Measurements from ENCODE around the gene ZSCAN2. TPM values are rescaled to one million over a fixed set of nuclear protein-coding genes. Genes with fewer than 3 reads are reported as not detected.

ZSCAN2 gene
- total RNA-seq, result 34.7 TPM

GRCh38 chr15:84600687-84601554 lies at the start of gene ZSCAN2:
Gene ZSCAN2 (plus strand): TSS chr15:84601009. CDS start chr15:84603928, 2,919 bp downstream.

GRCh38 chr15:84653910-84654688 lies 53.3 kb downstream of the ZSCAN2 start, which contains the start of gene WDR73:
Gene WDR73 (minus strand): TSS chr15:84654283. CDS start chr15:84654274, 9 bp downstream.

DNA sequence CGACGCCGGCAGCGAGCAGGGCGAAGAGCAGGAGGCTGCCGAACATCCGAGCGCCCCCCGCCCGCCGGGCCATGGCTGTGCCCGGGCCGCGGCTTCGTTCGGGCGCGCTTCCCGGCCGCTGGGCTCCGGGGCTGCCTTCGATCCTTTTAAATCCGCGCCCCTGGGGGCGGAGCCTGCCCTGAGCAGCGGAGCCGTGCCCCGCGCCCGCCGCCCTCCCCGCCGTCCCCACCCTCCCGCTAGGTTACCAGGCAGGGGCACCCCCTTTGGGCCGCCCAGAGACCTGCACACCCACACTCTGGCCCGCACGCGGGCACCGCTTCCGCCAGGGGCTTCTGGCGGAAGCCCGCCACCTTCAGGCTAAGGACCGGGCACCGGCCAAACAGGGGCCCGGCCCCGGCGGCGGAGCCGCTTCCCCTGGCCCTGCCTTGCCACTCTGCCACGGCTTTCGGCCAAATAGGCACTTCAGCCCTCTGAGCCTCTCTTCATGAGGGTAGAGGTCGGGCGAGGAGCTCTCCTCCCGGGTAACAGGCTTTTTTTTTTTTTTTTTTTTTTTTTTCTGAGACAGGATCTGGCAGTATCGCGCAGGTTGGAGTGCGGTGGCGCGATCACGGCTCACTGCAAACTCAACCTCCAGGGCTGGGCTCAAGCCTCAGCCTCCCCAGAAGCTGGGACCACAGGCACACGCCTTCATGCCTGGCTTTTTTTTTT lies 57.4 kb downstream of the ZSCAN2 start, which contains the start of gene NMB:
TSS of gene NMB (minus strand) at position 120 of the 708 bp plus-strand sequence. CDS start at position 73, 47 bp downstream.

Other genes starting within 250 kb of the ZSCAN2 start
- 43.2 TPM for gene WDR73, start 53.3 kb downstream of the ZSCAN2 start, total RNA-seq
- 2.2 TPM for gene NMB, start 57.2 kb downstream of the ZSCAN2 start, total RNA-seq
- gene SEC11A, start 115.1 kb downstream of the ZSCAN2 start, total RNA-seq, result 46.6 TPM
- 14.4 TPM for gene ZNF592, start 147.6 kb downstream of the ZSCAN2 start, total RNA-seq
- 1.6 TPM for gene ALPK3, start 216.3 kb downstream of the ZSCAN2 start, total RNA-seq

Measured in parietal lobe (tissue), 1 donor.